ENCODE measurements around the gene GPR55.
"Not testable (repeated sequence)": the region's sequence is repeated elsewhere in the genome, so short reads cannot be mapped to it uniquely, and the experiment has no call there.

Gene GPR55

DNA sequence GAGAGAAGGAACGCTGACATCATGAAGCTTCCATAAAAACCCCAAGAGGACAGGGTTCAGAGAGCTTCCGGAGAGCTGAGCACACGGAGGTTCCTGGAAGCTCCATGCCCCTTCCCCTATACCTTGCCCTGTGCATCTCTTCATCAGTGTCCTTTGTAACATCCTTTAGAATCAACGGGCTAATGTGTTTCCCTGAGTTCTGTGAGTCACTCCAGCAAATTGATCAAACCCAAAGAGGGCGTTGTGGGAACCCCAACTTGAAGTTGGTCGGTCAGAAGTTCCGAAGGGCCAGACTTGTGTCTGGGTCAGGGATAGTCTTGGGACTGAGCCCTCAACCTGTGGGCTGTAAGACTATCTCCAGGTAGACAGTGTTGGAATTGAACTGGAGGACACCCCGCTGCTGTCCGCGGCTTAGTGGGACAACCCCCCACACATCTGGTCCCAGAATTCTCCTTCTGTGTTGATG lies 25.9 kb upstream of the GPR55 start:
- DNase-seq (ENCODE audit: low read depth), result no peak

DNA sequence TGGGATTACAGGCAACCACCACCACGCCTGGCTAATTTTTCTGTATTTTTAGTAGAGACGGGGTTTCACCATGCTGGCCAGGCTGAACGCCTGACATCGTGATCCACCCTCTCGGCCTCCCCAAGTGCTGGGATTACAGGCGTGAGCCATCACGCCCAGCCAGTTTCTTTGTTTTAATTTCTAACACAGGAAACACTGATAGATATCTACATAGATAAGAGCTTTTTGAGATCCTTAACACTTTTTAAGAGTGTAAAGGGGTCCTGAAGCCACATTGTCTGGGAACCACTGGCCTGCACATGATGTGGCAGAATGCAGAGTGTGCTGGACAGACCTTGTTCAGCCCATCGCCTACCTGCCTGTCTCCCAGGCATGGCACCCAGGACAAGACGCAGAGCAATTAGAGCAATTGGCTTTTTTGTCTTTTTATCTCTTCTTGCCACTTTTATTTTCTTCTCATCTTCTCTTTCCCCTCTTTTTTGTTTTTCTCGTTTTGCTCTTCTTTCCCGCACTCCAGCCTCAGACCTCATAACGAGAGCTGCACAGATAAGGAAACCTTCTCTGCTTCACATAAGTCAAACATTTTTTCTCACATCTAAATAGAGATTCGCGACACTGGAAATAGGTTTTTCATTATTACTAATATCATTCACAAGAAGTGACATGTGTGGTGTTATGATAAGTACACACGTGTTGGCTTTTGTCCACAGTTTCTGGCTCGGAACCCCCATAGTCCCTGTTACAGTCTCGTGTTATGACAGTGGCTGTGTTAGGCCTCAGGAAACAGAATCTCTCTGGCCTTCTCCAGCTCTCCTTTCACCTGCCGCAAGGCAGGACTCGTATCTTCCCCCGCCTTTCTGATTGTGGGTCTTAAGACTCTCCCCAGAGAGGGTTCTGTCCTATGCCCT lies 25.2 kb upstream of the GPR55 start:
- DNase-seq (ENCODE audit: low read depth), result no peak

DNA sequence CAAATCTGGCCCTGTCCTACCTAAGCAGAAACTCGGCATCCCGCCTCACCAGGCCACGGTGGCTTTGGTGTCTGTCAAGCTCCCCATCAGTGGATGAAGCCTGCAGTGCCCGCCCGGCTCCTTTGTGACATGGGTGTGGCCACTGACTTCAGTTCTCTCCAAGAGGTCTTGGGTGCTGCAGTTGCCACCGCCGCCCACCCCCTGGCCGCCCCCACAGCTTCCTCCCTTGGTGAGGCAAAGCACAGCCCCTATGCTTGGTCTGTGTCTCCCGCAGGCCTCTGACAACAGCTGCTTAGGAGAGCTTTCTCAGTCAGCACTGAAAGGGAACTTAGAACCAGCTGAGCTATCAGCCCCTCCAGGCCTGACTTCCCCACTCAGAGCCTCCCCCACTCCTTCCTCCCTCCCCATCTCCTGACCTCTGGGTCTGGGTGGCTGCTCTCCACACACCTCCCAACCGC lies 22.9 kb upstream of the GPR55 start:
- DNase-seq (ENCODE audit: low read depth), result no peak

- no peak for DNase-seq (ENCODE audit: low read depth)
These were observed 22.2 kb upstream of the GPR55 start for GRCh38 chr2:230947235-230947576.

DNA sequence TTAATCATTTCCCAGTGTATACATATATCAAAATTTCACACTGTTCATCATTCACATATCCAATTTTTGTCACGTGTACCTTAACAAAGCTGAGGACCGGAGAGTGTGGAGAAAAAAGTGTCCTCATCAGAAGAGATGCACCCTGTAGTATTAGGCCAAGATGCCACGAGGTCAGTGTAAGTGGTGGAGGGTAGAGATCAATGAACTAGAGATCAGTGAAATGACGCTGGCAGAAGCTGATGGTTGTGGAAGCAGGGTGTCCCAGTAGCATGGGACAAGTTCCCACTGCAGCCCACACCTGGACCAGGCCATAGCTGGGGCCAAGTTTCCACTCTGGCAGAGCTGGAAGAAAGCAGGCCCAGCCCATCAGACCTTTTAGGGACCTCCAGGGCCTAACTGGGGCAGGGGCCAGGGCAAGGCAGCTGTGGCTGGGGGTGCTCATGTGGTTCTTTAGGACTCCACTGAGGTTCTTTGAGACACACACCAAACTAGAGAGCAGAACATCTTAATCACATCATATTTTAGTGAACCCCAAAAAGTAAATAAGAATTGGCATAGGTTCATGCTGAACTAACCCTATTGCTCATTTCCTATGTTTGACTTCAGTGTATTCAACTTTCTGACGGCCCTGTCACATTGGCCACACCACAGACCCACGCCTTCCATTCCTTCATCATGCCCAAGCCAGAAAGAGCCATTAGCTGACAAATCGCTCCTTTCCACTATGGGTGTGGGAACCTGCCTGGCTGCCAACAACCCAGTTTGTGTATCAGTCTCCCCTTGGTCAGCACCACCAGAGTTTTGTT lies 21.6 kb upstream of the GPR55 start:
- no peak for DNase-seq (ENCODE audit: low read depth)

DNA sequence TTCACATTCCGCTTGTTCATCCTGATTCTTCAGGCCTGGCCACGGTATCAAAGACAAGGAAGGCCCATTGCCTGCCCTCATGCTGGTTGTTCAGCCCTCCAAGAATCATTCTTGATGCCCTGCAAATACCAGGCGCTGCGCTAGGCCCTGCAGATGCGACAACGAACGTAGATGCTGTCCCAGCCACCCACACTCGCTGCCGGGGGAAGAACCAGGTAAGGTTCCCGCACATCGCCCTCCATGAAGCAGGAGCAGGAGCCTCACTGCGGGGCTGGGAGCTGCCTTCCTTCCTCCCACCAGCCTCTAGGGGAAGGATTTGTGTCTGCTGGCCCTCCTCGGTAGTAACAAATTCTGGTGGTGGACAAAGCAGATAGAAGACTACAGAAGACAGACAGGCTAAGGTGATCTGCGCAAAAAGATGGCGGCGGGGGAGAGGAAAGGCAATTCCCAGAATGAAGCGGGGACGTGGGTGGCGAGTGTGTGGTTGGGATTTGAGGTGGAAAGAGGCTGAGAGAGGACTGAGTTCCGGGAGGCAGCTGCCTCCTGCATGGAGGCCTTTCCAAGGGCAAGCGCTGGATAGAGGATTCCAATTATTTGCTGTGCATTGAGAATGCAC lies 19.8 kb upstream of the GPR55 start:
- DNase-seq (ENCODE audit: low read depth), result no peak

- DNase-seq (ENCODE audit: low read depth), result no peak
These were observed 19.1 kb upstream of the GPR55 start for GRCh38 chr2:230944123-230944653.

DNA sequence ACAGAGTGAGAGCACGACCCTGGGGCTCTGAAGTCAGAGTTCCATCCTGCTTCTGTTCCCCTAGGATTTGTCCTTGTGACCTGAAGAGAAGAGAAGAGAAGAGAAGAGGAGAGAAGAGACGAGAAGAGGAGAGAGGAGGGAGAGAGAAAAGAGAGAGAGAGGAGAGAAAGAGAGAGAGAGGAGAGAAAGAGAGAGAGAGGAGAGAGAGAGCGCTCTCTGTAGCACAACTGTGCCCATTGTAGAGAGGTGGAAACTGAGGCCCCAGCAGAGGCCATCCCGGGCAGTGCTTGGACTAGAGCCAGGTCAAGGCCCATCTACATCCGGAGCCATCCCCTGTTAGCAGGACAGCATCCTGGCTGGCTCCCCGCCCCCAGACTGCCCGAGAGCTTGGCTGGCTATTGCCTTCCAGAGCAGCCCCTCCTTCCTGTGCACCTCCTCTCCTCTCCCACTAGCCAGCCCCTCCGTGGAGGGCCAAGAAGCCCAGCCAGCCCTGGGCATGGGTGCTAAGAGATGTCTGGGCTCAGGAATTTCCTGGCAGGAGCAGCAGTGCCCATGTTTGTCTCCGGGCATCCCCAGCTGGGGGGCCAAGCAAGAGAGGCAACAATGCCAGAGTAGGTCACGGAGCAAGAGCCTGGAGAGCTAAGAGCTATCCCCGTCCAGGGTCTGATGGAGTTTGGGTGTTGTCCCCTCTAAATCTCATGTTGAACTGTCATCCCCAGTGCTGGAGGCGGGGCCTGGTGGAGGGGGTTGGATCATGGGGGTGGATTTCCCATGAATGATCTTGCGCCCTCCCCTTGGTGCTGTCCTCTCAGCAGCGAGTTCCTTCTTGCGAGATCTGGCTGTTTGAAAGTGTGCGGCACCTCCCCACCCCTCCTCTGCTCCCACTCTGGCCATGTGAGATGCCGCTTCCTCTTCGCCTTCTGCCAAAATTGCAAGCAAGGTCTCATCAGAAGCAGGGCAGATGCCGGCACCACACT lies 18.2 kb upstream of the GPR55 start:
- no peak for DNase-seq (ENCODE audit: low read depth)

DNA sequence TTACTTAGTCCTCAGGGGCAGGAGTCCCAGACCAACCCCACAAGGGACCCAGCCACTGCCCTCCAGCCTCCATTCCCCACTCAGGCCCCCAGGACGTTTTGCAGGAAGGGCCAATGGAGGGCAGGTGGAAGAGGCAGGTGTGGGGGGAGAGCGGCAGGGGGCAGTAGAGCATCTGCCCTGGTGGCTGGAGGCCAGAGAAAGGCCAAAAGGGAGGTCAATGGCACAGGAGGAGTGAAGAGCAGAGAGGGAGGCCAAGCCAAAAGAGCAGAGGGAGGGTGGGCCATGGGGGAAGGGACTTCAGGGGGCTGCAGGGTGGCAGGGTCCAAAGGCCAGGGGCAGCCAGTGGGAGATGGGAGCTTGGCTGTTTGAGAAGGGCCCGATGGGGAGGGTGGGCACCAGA lies 17.3 kb upstream of the GPR55 start:
- no peak for DNase-seq (ENCODE audit: low read depth)

DNA sequence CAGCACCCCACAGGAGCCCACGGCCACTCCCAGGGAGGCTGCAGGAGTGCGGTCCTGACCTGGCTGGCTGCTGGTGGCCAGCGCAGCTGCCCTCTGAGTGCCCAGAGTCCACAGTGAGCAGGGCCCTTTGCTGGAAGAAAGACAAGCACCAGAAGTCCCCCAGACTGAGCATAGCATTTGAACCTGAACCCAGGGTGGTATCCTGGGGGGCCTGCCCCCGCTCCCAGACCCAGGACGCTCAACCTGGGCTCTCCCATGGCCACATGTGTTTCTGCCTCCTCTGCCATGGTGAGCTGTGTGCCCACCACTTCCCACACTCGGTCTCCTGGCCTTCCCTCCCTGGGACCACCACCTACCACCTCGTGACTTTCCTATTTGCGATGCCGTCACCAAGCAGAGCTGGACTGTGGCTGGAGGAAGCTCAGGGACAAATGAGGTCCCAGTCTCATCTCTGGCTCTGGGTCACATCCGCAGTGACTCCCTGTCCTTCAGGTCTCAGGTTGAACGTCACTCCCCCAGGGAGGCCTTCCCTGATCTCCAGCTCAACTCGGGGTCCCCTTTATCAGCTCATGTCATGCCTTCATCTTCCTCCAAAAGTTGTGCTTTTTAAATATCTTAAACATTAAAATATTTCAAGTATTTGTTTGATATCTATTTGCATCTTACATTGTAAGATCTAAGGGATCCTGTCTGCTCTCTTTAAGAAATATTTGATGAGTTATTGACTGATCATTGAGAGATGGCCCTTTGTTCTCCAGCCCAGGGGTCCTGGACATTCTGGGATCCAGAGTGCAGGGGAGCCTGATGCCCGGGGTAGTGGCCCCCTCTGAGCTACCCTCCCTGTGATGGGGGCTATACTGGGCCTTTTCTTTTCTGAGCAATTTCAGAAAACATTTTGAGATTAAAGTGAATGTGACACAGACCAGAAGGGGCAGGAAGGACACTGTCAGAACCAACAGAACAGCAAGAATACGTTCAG lies 16.4 kb upstream of the GPR55 start:
- no peak for DNase-seq (ENCODE audit: low read depth)

GRCh38 chr2:230940471-230940815 lies 15.4 kb upstream of the GPR55 start:
- no peak for DNase-seq (ENCODE audit: low read depth)

GRCh38 chr2:230939691-230940470 lies 14.8 kb upstream of the GPR55 start:
- no peak for DNase-seq (ENCODE audit: low read depth)

DNA sequence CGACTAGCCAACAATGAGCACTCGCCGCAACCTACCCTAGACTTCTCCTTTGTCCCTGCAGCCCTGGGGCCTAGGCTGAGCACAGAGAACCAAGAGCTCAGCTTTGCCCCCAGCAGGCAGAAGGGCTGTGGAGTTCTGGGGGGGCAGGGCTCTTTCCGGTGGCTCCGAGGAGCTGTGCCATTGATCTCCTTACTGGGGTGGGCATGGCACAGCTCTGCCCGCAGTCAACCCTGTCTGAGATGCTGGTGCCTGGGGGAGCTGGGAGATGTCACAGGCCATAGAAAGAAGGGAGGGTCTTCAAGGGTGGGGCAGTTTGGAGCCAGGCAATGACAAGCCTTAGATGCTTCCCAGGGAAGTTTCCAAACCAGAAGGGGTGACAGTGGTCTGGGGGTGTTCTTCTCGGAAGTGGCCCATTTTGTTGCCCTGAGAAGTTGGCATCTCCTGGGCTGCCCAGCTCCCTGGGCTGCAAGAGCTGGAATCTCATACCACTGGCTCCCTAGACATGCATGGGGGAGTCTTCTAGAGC lies 14.1 kb upstream of the GPR55 start:
- no peak for DNase-seq (ENCODE audit: low read depth)

DNA sequence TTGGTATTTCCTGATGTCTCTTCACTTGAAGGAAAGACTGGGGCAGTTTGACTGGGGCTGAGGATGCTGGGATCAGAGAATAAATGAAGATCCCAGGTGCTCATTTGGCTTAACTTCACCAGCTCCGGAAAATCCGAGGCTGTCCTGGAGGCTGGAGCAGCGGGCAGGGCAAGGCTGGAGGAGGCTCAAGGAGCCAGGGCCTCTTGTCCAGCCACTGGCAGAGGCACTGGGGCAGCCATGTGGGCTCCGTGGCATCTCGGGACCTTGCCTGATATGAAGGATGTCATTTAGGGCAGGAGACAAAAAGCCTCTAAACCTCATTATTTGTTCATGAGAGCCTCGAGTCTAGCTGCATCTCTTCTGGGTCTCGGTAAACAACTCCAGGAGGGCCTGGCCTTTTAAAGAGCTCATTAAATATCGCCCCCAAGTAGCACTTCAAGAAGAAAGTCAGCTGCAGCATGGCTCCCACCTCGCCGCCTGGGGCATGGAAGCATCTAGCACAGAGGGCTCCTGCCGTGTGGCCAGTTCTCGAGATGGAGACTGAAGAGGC lies 13.5 kb upstream of the GPR55 start:
- no peak for DNase-seq (ENCODE audit: low read depth)

GRCh38 chr2:230938098-230938497 lies 13.1 kb upstream of the GPR55 start:
- no peak for DNase-seq (ENCODE audit: low read depth)

DNA sequence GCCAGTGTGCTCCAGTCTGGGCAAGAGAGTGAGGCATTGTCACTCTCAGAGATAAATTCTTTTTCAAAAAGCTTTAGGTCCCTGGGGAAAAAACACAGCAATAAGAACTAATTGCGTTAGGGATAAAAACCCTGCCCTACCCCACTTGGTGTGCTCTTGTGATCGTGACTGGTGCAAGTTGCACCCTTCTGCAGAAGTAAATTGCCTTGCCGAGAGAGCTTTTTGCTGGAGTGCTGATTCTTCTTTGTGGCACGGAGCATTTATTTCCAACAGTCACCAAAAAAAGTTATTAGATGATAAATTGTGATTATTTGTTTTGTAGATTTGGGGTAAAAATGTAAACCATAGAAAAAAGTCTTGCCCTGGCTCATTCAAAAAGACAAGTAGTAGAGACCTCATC lies 12.3 kb upstream of the GPR55 start:
- DNase-seq (ENCODE audit: low read depth), result no peak

DNA sequence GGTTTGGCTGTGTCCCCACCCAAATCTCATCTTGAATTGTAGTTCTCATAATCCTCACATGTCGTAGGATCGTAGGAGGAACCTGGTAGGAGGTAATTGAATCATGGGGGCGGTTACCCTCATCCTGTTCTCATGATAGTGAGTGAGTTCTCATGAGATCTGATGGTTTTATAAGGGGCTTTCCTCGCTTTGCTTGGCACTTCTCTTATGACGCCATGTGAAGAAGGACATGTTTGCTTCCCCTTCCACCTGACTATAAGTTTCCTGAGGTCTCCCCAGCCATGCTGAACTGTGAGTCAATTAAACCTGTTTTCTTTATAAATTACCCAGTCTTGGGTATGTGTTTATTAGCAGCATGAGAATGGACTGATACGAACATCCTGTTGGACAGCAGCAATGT lies 11.2 kb upstream of the GPR55 start:
- DNase-seq (ENCODE audit: low read depth), result not testable (repeated sequence)

DNA sequence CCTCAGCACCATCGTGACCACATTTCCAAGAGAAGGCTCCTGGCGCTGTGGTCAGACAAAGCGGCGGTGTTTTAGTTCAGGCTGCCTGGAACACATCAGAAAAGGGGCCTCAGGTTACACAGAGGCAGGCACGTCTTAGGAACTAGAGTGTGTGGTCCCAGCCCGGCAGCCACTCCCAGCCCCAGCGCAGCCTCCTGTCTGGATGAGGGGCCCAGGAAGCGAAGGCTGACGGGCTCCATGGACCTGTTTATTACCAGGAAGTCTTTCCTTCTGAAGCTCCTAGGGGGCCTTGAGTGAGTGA lies 10.0 kb upstream of the GPR55 start:
- no peak for DNase-seq (ENCODE audit: low read depth)

Data from fibroblast of gingiva (primary cell).